ENCODE data around the gene CHST6. TPM values are rescaled to one million over a fixed set of nuclear protein-coding genes. Genes with fewer than 3 reads are reported as not detected.
A peak's percentile ranks its signal among the peaks of the same experiment; 100 is the strongest.

Gene CHST6
- total and polyA plus RNA-seq, 4 donors = 2.2 to 8.5 (median 4.4) TPM

DNA sequence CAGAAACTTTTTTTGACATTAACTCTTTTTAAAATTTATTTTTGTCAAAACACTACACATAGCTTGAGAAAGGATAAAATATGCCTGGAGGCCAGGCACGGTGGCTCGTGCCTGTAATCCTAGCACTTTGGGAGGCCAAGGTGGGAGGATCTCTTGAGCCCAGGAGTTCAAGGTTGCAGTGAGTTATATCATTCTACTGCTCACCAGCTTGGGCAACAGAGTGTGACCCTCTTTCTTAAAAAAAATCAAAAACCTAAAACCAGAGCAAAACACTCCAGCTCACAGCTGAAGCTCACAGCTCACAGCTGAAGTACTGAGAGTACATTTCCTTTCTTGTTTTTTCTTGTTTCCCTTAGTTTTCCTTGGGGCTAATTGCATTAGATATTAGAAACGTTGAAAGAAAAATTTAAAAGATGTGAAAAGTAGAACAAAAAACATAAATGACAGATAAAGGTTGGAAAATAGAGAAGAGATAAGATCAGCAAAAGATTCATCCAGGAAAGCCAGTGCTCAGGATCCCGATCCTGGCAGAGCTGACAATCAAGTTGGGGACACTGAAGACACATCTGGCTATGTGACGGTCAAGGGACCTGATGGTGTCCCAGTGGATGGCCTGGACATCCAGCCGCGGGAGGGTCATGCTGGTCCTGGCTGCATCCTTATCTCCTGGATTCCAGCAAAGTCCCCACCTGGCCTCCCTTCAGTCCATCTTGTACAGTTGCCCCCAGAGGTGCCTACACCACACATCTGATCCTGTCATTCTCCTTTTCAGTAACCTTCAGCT lies 9.8 kb downstream of the CHST6 start:
- H3K4me3 ChIP-seq = no peak overlapping the region
- no peak overlapping the region for H3K9ac ChIP-seq (ENCODE audit: insufficient read depth in 1 of 2, low read length in 2 of 2)
- 84 to 96% methylated on average over 7 of the region's 7 CpGs for WGBS, 2 donors
- ATAC-seq (ENCODE audit: insufficient read depth, low FRiP score) (no peak), DNase-seq (no peak)
- no peaks in the 10 kb centered on the region for H3K9me3 ChIP-seq (ENCODE audit: control insufficient read depth in 4 of 4, insufficient read depth in 3 of 4, low read length in 3 of 4)
- H3K27ac ChIP-seq (ENCODE audit: low read depth in 1 of 2, low read length in 1 of 2) = no peak overlapping the region
- TF ChIP-seq, protein P1, sequence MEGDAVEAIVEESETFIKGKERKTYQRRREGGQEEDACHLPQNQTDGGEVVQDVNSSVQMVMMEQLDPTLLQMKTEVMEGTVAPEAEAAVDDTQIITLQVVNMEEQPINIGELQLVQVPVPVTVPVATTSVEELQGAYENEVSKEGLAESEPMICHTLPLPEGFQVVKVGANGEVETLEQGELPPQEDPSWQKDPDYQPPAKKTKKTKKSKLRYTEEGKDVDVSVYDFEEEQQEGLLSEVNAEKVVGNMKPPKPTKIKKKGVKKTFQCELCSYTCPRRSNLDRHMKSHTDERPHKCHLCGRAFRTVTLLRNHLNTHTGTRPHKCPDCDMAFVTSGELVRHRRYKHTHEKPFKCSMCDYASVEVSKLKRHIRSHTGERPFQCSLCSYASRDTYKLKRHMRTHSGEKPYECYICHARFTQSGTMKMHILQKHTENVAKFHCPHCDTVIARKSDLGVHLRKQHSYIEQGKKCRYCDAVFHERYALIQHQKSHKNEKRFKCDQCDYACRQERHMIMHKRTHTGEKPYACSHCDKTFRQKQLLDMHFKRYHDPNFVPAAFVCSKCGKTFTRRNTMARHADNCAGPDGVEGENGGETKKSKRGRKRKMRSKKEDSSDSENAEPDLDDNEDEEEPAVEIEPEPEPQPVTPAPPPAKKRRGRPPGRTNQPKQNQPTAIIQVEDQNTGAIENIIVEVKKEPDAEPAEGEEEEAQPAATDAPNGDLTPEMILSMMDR (IDR thresholded peaks at IDR 0.05; ENCODE audit: control extremely low read depth, extremely low read depth) = no peak
- no peaks in the 10 kb centered on the region for H3K4me1 ChIP-seq (ENCODE audit: control insufficient read depth in 5 of 5, insufficient read depth in 5 of 5, low read length in 5 of 5)
- H3K36me3 ChIP-seq (ENCODE audit: control insufficient read depth in 4 of 4, insufficient read depth in 4 of 4, low read length in 4 of 4) = no peaks in the 10 kb centered on the region
- H3K27me3 ChIP-seq (ENCODE audit: control insufficient read depth in 3 of 3, insufficient read depth in 3 of 3, low read length in 2 of 3) = no peaks in the 10 kb centered on the region

GRCh38 chr16:75483222-75483621 lies 12.0 kb downstream of the CHST6 start:
- TF ChIP-seq, protein P1 (IDR thresholded peaks at IDR 0.05; ENCODE audit: control extremely low read depth, extremely low read depth) = no peak
- DNase-seq (no peak), ATAC-seq (ENCODE audit: insufficient read depth, low FRiP score) (peak; percentile 79)
- 67 to 89% methylated on average over 2 of the region's 2 CpGs for WGBS, 2 donors
- H3K36me3 ChIP-seq (ENCODE audit: control insufficient read depth in 4 of 4, insufficient read depth in 4 of 4, low read length in 4 of 4) = no peaks in the 10 kb centered on the region
- no peaks in the 10 kb centered on the region for H3K4me1 ChIP-seq (ENCODE audit: control insufficient read depth in 5 of 5, insufficient read depth in 5 of 5, low read length in 5 of 5)
- H3K27ac ChIP-seq (ENCODE audit: low read depth in 1 of 2, low read length in 1 of 2) = no peak overlapping the region
- H3K9ac ChIP-seq (ENCODE audit: insufficient read depth in 1 of 2, low read length in 2 of 2) = no peak overlapping the region
- no peak overlapping the region for H3K4me3 ChIP-seq
- H3K9me3 ChIP-seq (ENCODE audit: control insufficient read depth in 4 of 4, insufficient read depth in 3 of 4, low read length in 3 of 4) = no peaks in the 10 kb centered on the region
- H3K27me3 ChIP-seq (ENCODE audit: control insufficient read depth in 3 of 3, insufficient read depth in 3 of 3, low read length in 2 of 3) = no peaks in the 10 kb centered on the region

- no peak for ATAC-seq (ENCODE audit: insufficient read depth, low FRiP score)
- H3K9ac ChIP-seq (ENCODE audit: insufficient read depth in 1 of 2, low read length in 2 of 2) = no peak overlapping the region
- no peak overlapping the region for H3K27ac ChIP-seq (ENCODE audit: low read depth in 1 of 2, low read length in 1 of 2)
- H3K36me3 ChIP-seq (ENCODE audit: control insufficient read depth in 4 of 4, insufficient read depth in 4 of 4, low read length in 4 of 4) = no peaks in the 10 kb centered on the region
- no peak for DNase-seq
- H3K9me3 ChIP-seq (ENCODE audit: control insufficient read depth in 4 of 4, insufficient read depth in 3 of 4, low read length in 3 of 4) = no peaks in the 10 kb centered on the region
- TF ChIP-seq, protein P1 (IDR thresholded peaks at IDR 0.05; ENCODE audit: control extremely low read depth, extremely low read depth) = no peak
- no peaks in the 10 kb centered on the region for H3K27me3 ChIP-seq (ENCODE audit: control insufficient read depth in 3 of 3, insufficient read depth in 3 of 3, low read length in 2 of 3)
- no peak overlapping the region for H3K4me3 ChIP-seq
- 63 to 76% methylated on average over 14 of the region's 14 CpGs for WGBS, 2 donors
- no peaks in the 10 kb centered on the region for H3K4me1 ChIP-seq (ENCODE audit: control insufficient read depth in 5 of 5, insufficient read depth in 5 of 5, low read length in 5 of 5)
Observed at GRCh38 chr16:75482434-75483205, 12.6 kb downstream of the CHST6 start.

Measured in lung (tissue), 12 donors.